Measurements from ENCODE around the gene ZNF276.
"Not testable (repeated sequence)": the region's sequence is repeated elsewhere in the genome, so short reads cannot be mapped to it uniquely, and the experiment has no call there.

ZNF276 gene, protein sequence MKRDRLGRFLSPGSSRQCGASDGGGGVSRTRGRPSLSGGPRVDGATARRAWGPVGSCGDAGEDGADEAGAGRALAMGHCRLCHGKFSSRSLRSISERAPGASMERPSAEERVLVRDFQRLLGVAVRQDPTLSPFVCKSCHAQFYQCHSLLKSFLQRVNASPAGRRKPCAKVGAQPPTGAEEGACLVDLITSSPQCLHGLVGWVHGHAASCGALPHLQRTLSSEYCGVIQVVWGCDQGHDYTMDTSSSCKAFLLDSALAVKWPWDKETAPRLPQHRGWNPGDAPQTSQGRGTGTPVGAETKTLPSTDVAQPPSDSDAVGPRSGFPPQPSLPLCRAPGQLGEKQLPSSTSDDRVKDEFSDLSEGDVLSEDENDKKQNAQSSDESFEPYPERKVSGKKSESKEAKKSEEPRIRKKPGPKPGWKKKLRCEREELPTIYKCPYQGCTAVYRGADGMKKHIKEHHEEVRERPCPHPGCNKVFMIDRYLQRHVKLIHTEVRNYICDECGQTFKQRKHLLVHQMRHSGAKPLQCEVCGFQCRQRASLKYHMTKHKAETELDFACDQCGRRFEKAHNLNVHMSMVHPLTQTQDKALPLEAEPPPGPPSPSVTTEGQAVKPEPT

DNA sequence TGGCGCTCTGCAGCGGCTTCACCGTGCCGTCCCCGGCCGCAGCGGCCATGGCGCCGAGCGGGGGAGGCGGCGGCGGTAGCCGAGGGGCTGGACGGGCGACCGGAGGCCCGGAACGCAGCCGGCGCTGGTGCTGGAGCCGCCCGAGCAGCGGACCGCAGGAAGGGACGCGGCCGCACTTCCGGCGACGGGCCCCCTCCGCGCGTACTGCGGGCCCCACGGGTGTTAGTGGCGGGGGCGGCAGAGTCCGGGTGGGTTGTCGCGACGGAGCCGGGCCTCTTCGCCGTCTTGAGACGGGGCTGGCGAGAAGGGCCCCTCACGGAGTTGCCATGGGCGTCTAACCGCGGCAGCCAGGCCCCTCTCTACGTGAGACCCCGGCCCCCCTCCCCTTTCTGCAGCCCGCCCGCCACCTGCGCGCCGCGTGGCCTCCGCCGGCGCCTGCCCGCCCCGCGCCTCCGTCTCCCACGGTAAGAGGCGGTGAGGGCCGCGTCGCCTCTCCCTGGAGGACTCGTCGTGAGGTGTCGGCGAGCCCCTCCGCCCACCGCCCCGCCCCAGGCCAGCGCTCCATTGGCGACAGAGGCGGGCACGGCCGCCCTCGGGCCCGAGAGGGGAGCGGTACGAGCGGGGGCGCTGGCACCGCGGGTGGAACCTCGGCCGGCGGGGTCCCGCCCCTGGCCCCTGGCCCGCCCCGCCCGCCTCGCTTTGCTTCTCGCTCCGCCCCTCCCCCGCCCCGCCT lies at the start of gene ZNF276, which contains the start of gene VPS9D1:
ZNF276 (plus strand) TSS at position 725 of the 733 bp plus-strand sequence. CDS start 104 bp downstream, outside the sequence.
VPS9D1 (minus strand) TSS at position 86 of the 733 bp plus-strand sequence; CDS start at position 49, 37 bp downstream.
- no peak for TF ChIP-seq PKNOX1 (IDR thresholded peaks at IDR 0.05)
- no peak for TF ChIP-seq L3MBTL2 (conservative IDR thresholded peaks at IDR 0.05)
- peak; percentile 94 for TF ChIP-seq LEF1 (IDR thresholded peaks at IDR 0.05; ENCODE audit: borderline replicate concordance)
- peak; percentile 94 for TF ChIP-seq TARDBP (IDR thresholded peaks at IDR 0.05)
- TF ChIP-seq ARNT (IDR thresholded peaks at IDR 0.05), result peak; percentile 68; the same call in 1 of the 2 replicates
- TF ChIP-seq FOXM1 (IDR thresholded peaks at IDR 0.05; ENCODE audit: borderline replicate concordance), result peak; percentile 57; the same call in 1 of the 2 replicates
- POLR2A ChIA-PET, result interaction anchor here (0.6 to 1.5 kb wide), 6 partner anchors 9 to 28 kb away, joined by 3 to 8 read pairs (median 4); partner anchors contain the start of gene SPATA2L
- peak; percentile 74 for DNase-seq (ENCODE audit: extremely low spot score)
- CTCF ChIA-PET, result no interaction called here

- DNase-seq (ENCODE audit: extremely low spot score); POLR2A ChIA-PET; CTCF ChIA-PET: not testable (repeated sequence)
These were observed 49.8 kb upstream of the ZNF276 start for GRCh38 chr16:89671565-89671964.

GRCh38 chr16:89672177-89672941 lies 49.0 kb upstream of the ZNF276 start:
- ChIA-PET CTCF (no interaction called here), POLR2A (no interaction called here)
- DNase-seq (ENCODE audit: extremely low spot score), result no peak
- TF ChIP-seq SP1 (IDR thresholded peaks at IDR 0.05) (no peak), ARNT (IDR thresholded peaks at IDR 0.05) (no peak), LEF1 (IDR thresholded peaks at IDR 0.05; ENCODE audit: borderline replicate concordance) (no peak), FOXK2 (IDR thresholded peaks at IDR 0.05) (no peak), PKNOX1 (IDR thresholded peaks at IDR 0.05) (no peak), FOXA1 (IDR thresholded peaks at IDR 0.05) (no peak), TARDBP (IDR thresholded peaks at IDR 0.05) (no peak), ZNF384 (IDR thresholded peaks at IDR 0.05) (no peak), ELF4 (IDR thresholded peaks at IDR 0.05) (no peak), NFRKB (IDR thresholded peaks at IDR 0.05) (no peak), SUZ12 (IDR thresholded peaks at IDR 0.05) (no peak), CTBP1 (IDR thresholded peaks at IDR 0.05; ENCODE audit: borderline replicate concordance) (no peak), FOXM1 (IDR thresholded peaks at IDR 0.05; ENCODE audit: borderline replicate concordance) (no peak), L3MBTL2 (conservative IDR thresholded peaks at IDR 0.05) (no peak), BHLHE40 (IDR thresholded peaks at IDR 0.05; ENCODE audit: borderline replicate concordance) (no peak), HDGF (IDR thresholded peaks at IDR 0.05; ENCODE audit: borderline replicate concordance) (no peak)

- ChIA-PET CTCF (no interaction called here), POLR2A (no interaction called here)
- TF ChIP-seq FOXM1 (IDR thresholded peaks at IDR 0.05; ENCODE audit: borderline replicate concordance) (no peak), ZNF384 (IDR thresholded peaks at IDR 0.05) (peak; percentile 80), PKNOX1 (IDR thresholded peaks at IDR 0.05) (no peak)
- DNase-seq (ENCODE audit: extremely low spot score), result no peak
These were observed 43.1 kb upstream of the ZNF276 start for GRCh38 chr16:89678258-89678657.

- CTCF ChIA-PET, result interaction anchor here (1.1 kb wide), 1 partner anchor 20 kb away, joined by 4 read pairs; no protein-coding TSS in a partner anchor
- no peak for TF ChIP-seq FOXK2 (IDR thresholded peaks at IDR 0.05)
- no peak for TF ChIP-seq FOXM1 (IDR thresholded peaks at IDR 0.05; ENCODE audit: borderline replicate concordance)
- no peak for TF ChIP-seq ELF4 (IDR thresholded peaks at IDR 0.05)
- TF ChIP-seq LEF1 (IDR thresholded peaks at IDR 0.05; ENCODE audit: borderline replicate concordance), result no peak
- no peak for TF ChIP-seq FOXA1 (IDR thresholded peaks at IDR 0.05)
- no peak for TF ChIP-seq HDGF (IDR thresholded peaks at IDR 0.05; ENCODE audit: borderline replicate concordance)
- no peak for TF ChIP-seq CTBP1 (IDR thresholded peaks at IDR 0.05; ENCODE audit: borderline replicate concordance)
- no peak for DNase-seq (ENCODE audit: extremely low spot score)
- POLR2A ChIA-PET, result interaction anchor here (0.7 to 2.5 kb wide), 9 partner anchors 9 to 29 kb away, joined by 3 to 16 read pairs (median 5); no protein-coding TSS in a partner anchor
These were observed 35.4 kb upstream of the ZNF276 start for GRCh38 chr16:89685916-89686315.

Data from HEK293T (cell line).